GM18505 (cell line): Measurements from ENCODE around the gene RPP14.

Experiments
- ATAC-seq: cut with Tn5 transposase; IDR thresholded peaks from one replicate; pipeline ENCODE4 v1.9.1; 2021; ENCODE audit not compliant: unreplicated experiment
- POLR2A ChIP-seq: IDR thresholded peaks from 4 replicates; pipeline ENCODE4 v1.6.1; 2011; ENCODE audit warnings: borderline replicate concordance; ENCODE audit not compliant: insufficient read depth, insufficient read length; ENCODE audit errors: extremely low read depth

RPP14 gene

GRCh38 chr3:58361866-58362265, 55.8 kb downstream of the RPP14 start:
- no peak for TF ChIP-seq POLR2A
- ATAC-seq = no peak

- TF ChIP-seq POLR2A = no peak
Observed at GRCh38 chr3:58366699-58367098, 60.7 kb downstream of the RPP14 start.

GRCh38 chr3:58369038-58369437, 63.0 kb downstream of the RPP14 start:
- TF ChIP-seq POLR2A = no peak
- no peak for ATAC-seq

More at GRCh38 chr3:58366699-58367098, 60.7 kb downstream of the RPP14 start:
- ATAC-seq = no peak
